ENCODE results near the gene NDUFS5.
"Not testable (repeated sequence)": the region's sequence is repeated elsewhere in the genome, so short reads cannot be mapped to it uniquely, and the experiment has no call there.

NDUFS5 gene

DNA sequence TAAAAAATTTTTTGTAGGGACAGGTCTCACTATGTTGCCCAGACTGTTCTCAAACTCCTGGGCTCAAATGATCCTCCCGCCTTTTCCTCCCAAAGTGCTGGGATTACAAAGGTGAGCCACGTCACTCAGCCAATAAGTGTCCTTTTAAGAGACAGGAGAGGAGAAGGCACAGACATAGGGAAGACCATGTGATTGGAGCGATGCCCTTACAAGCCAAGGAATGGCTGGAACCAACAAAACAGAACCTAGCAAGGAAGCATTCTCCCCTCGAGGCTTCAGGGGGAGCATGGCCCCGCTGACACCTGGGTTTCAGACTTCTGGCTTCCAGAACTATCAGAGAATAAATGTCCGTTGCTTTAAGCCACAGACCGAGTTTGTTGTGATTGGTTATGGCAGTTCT is 37.0 kb downstream of the NDUFS5 start:
- DNase-seq (ENCODE audit: low read depth, low spot score), result no peak

DNA sequence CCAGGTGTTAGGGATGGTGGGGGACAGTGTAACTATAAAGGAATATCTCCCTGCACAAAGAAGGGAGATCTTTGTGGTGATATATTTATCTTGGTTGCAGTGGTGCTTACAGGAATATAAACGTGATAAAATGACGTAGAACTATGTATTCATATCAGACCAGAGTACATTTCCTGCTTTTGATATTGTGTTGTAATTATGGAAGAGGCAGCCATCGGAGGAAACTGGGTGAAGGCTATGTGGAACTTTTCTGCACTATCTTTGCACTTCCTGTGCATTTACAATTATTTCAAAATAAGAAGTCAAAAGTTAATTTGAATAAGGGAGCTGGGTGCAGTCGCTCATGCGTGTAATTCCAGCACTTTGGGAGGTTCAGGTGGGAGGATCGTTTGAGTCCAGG is 37.6 kb downstream of the NDUFS5 start:
- DNase-seq (ENCODE audit: low read depth, low spot score), result no peak

DNA sequence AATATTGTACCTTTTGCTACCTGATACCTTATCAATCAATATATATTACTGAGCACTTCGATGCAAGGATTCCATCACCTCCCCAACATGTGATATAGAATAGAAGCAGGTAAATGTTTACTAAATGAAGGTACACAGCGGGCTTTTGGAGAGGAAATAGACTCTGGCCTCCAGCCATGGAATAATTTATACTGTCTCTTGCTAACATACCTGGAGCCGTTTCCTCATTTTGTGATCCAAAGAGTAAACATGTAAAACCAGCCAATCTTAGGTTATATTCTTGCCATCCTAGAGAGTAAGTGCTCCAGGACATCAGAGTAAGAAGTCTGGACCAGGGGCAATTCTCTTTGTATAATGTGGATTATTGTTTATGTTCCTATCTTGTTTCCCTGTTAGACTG is 39.4 kb downstream of the NDUFS5 start:
- DNase-seq (ENCODE audit: low read depth, low spot score), result no peak

GRCh38 chr1:39068227-39068626 is 42.1 kb downstream of the NDUFS5 start:
- DNase-seq (ENCODE audit: low read depth, low spot score), result not testable (repeated sequence)

DNA sequence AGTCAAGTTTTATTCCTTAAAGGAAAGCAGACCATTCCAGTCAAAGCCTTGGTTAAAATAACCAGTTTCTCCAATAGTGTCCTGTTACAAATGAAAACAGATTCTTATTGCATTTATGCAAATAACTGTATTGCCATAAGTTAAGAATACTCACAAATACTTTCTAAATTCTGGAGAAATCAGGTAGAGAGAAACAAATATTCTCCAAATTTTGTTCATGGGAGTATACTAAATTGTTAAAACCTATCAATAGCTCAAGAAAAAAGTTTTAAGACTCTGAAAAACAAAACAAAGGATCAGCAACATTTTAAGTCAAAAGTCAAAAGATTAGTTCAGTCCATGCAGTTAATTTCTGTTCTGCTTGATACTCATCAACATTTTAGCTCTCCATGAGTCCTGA is 45.4 kb downstream of the NDUFS5 start:
- DNase-seq (ENCODE audit: low read depth, low spot score), result not testable (repeated sequence)

DNA sequence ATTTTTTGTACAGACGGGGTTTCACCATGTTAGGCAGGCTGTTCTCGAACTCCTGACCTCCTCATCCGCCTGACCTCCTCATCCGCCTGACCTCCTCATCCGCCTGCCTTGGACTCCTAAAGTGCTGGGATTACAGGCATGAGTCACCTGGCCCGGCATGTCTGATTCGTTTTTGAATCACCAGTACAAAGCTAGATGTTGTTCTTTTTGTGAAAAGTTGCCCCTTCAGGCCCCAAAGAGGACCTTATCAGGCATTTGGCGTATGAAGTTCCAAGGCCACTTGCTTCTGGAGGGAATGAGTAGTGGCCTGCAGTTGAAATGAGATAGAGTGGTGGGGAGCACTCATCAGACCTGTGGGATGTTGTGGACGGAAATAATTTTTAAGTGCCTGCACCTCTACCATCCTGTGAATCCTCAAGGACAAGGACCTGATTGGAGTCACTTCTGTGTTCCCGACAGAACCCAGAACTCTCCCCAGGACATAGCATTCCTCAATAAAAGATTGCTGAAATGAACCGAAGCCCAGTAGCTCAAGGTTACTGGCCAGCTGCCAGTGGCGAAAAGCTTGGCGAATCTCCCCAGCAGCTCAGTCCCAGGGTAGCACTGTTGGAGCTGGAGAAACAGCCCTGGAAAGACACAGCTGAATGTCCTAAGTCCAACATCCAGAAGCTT is 50.1 kb downstream of the NDUFS5 start:
- no peak for DNase-seq (ENCODE audit: low read depth, low spot score)

DNA sequence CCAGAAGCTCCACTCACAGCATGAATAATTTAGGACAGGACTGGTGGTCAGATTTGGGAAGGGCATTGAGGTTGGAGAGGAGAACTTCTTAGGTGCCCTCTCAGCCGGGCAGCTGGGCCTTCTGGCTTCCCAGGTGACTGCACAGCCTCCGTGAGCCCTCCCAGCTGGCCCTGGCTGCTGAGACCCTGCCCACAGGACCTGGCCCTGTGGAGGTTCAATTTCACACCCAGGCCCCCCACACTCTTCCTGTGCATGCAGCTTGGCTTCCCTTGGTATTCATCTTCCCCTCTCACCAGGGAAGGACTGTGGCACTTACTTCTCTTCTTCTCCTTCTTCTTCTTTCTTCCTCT is 50.6 kb downstream of the NDUFS5 start:
- DNase-seq (ENCODE audit: low read depth, low spot score), result no peak

DNA sequence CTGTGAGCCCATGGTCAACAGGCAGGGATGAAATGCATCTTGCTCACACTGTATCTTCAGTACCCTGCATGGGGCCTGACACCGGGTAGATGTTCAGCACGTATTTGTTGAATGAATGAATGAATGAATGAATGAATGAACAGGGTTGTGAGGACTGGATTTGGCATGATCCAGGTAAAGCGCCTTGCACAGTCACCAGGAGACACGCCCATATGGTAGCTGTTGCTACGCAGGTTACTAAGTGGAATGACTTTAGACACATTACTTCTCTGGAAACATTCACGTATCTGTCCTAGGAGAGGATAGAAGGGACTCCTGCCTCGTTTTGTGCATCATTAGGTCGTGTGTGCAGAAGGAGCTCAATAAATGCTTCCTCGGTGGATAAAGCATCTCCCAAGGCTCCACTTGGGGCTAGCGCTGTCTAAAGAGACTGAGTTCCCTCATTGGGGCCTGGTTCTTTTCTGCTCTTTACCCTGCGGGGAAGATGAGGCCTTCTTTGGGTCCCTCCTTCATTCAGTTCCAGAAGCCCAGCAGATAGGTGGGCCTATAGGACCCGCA is 54.2 kb downstream of the NDUFS5 start:
- no peak for DNase-seq (ENCODE audit: low read depth, low spot score)

DNA sequence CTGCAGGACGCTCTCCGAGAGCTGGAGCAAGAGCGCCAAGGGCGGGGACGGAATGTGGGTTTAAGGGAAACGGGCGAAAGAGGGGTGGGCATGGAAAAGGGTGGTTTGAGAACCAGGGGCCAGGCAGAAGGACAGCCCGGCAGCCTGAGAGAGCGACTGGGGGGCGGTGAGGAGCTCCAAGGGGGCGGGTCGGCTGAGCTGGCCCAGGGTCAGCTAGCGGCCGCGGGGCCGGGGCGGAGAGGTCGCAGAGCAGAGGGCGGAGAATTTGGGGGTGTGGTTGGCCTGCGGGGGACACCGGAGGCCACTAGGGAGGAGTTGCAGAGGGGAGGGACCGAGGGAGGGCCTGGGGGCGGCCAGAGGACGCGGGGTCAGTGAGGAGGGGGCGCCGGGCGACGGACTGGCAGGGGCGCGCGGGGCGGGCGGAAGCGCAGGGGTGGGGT is 54.7 kb downstream of the NDUFS5 start:
- DNase-seq (ENCODE audit: low read depth, low spot score), result no peak

DNA sequence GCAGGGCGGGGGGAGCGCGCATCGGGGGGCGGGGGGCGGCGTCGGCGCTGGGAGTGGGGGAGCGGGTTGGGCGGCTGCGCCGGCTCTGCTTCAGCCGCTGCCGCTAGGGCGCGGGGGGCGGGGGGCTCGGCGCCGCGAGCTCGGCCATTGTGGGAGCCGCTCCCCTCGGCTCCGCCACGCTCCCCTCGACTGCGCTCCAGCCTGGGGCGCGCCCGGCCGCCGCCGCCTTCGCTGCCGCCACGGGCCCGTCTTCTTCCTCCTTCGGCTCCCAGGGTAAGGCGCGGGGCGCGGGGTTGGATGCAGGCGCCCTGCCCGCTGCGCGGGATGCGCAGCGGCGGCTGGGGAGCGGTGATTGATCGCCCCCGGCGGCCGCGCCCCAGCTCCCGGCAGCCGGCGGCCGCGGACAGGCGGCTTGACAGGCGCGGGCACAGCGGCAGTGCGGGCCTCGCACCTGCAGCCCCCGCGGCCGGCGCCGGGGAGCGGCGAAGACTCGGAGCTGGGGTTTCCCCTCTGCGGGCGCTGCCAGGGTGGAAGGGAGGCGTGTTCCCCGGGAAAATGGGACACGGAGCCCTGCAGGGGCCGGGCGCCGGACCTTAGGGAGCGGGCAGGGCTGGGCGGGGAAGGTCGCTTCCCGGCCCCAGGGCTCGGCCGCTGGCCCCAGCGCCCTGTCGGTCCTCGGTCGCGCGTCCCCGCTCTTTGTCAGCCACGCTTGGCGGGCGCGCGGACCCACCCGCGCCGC is 55.3 kb downstream of the NDUFS5 start:
- no peak for DNase-seq (ENCODE audit: low read depth, low spot score)

GRCh38 chr1:39082010-39082799 is 56.1 kb downstream of the NDUFS5 start:
- no peak for DNase-seq (ENCODE audit: low read depth, low spot score)

- DNase-seq (ENCODE audit: low read depth, low spot score), result no peak
Measured at GRCh38 chr1:39082811-39083576, 56.8 kb downstream of the NDUFS5 start.

DNA sequence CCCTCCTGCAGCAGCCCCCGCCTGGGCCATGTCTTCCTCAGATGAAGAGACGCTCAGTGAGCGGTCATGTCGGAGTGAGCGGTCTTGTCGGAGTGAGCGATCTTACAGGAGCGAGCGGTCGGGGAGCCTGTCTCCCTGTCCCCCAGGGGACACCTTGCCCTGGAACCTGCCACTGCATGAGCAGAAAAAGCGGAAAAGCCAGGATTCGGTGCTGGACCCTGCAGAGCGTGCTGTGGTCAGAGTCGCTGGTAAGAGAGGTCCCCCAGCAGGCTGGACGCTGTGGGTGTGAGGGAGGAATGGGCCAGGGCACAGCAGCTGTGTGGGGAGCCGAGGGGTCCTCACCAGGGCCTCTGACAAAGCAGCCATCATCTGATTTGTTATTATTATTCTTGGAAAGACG is 58.0 kb downstream of the NDUFS5 start:
- no peak for DNase-seq (ENCODE audit: low read depth, low spot score)

Measured in activated naive CD8-positive, alpha-beta T cell treated with anti-CD3 and anti-CD28 coated beads, Interleukin-2, amount 50 U/mL, for 16 hours (primary cell).